GM12891 (cell line): ENCODE measurements around the gene HSD17B2.

Experiments used
- PAX5 ChIP-seq: IDR thresholded peaks from 2 replicates; pipeline ENCODE4 v1.6.1; 2011; ENCODE audit warnings: low read length, moderate library complexity, mild to moderate bottlenecking; ENCODE audit not compliant: insufficient read depth, severe bottlenecking
- POLR2A ChIP-seq: IDR thresholded peaks from 2 replicates; pipeline ENCODE4 v1.6.1; 2011; ENCODE audit warnings: low read depth, low read length, control low read depth
- POLR2AphosphoS5 ChIP-seq: IDR thresholded peaks from 2 replicates; pipeline ENCODE4 v1.6.1; 2011; ENCODE audit warnings: low read depth, low read length, control low read depth
- POU2F2 ChIP-seq: IDR thresholded peaks from 2 replicates; pipeline ENCODE4 v1.6.1; 2011; ENCODE audit warnings: low read depth, mild to moderate bottlenecking, control low read depth, low read length, moderate library complexity
- SPI1 ChIP-seq: IDR thresholded peaks from 2 replicates; pipeline ENCODE4 v1.6.1; 2011; ENCODE audit warnings: low read depth, low read length, control low read depth
- TAF1 ChIP-seq: IDR thresholded peaks from 2 replicates; pipeline ENCODE4 v1.6.1; 2011; ENCODE audit warnings: low read depth, low read length, control low read depth

DNA sequence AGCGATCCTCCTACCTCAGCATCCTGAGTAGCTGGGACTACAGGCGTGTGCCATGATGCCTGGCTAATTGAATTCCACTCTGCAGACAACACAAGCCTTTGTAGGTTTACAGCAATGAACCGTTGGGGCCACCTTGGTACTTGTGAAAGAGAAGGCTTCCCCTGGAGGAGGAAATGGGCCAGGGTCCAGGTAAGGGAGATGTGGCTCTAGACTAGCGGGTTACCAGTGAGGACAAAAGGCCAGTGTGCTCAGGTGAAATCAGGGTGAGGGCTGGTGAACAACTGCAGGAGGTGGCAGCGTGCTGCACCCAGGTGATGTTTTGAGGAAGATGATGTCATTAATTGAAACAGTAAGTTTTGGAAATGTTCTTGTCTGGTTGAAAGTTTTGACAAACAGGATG lies 30.5 kb upstream of the HSD17B2 start:
- TF ChIP-seq POLR2AphosphoS5 (no peak), TAF1 (no peak), POLR2A (no peak), SPI1 (no peak), POU2F2 (no peak), PAX5 (no peak)
